Lung (tissue), 12 donors: ENCODE data around the gene MAP1LC3B2. TPM values are rescaled to one million over a fixed set of nuclear protein-coding genes. Genes with fewer than 3 reads are reported as not detected.

Source experiments
- ATAC-seq: fragments of 200-7000 bp; cut with Tn5 transposase; one replicate; pipeline ENCODE4 v1.9.1; 2020; ENCODE audit warnings: moderate number of reproducible peaks; ENCODE audit not compliant: insufficient read depth, low FRiP score
- DNase-seq, 3 donors: peaks; one replicate each; pipeline ENCODE4 v3.0.0-alpha.2; 2013 to 2017
- H3K27ac ChIP-seq, 2 donors: one replicate each; pipeline ENCODE4 v1.5.1; 2013; ENCODE audit warnings: mild to moderate bottlenecking in 2 of 2, moderate library complexity in 2 of 2, control low read depth in 1 of 2, inconsistent platforms in 1 of 2, low read depth in 1 of 2, low read length in 1 of 2
- H3K27me3 ChIP-seq, 3 donors: one replicate each; pipeline ENCODE4 v1.5.1; 2013; ENCODE audit warnings: low read length in 2 of 3; ENCODE audit not compliant: control insufficient read depth in 3 of 3, insufficient read depth in 3 of 3
- H3K36me3 ChIP-seq, 4 donors: one replicate each; pipeline ENCODE4 v1.5.1; 2013; ENCODE audit warnings: low read length in 4 of 4, mild to moderate bottlenecking in 1 of 4, moderate library complexity in 1 of 4; ENCODE audit not compliant: control insufficient read depth in 4 of 4, insufficient read depth in 4 of 4
- H3K4me1 ChIP-seq, 5 donors: one replicate each; pipeline ENCODE4 v1.5.1; 2013; ENCODE audit warnings: low read length in 5 of 5, mild to moderate bottlenecking in 2 of 5, moderate library complexity in 1 of 5; ENCODE audit not compliant: control insufficient read depth in 5 of 5, insufficient read depth in 5 of 5
- H3K4me3 ChIP-seq: one replicate; pipeline ENCODE4 v1.5.1; 2013; ENCODE audit warnings: mild to moderate bottlenecking, control low read depth, moderate library complexity
- H3K9ac ChIP-seq, 2 donors: one replicate each; pipeline ENCODE4 v1.5.1; 2013; ENCODE audit warnings: low read length in 2 of 2, control low read depth in 1 of 2; ENCODE audit not compliant: insufficient read depth in 1 of 2
- H3K9me3 ChIP-seq, 4 donors: one replicate each; pipeline ENCODE4 v1.5.1; 2013; ENCODE audit warnings: low read length in 3 of 4, mild to moderate bottlenecking in 1 of 4, moderate library complexity in 1 of 4; ENCODE audit not compliant: control insufficient read depth in 4 of 4, insufficient read depth in 3 of 4
- CTCF ChIP-seq: IDR thresholded peaks from 2 replicates; pipeline ENCODE4 v1.5.1; 2012; ENCODE audit warnings: mild to moderate bottlenecking; ENCODE audit errors: control extremely low read depth, extremely low read depth
- WGBS, 2 donors: extraction: QIAGEN DNeasy Blood & Tissue Kit; methylation state at CpG; one replicate each; pipeline ENCODE4 v1.1.7; 2013; 5-methylcytosine and 5-hydroxymethylcytosine counted together
- polyA plus RNA-seq, 2 donors: library from polyadenylated mRNA; stranded (reverse); fragments of 200-250 nt; gene quantifications; one replicate each; pipeline ENCODE4 v1.2.1, GENCODE V29; 2013
- total RNA-seq, 2 donors: library from RNA; depleted of rRNA in 1 of 2; stranded (reverse); fragments of >200 nt in 1 of 2; gene quantifications; one replicate each; pipeline ENCODE4 v1.2.1, GENCODE V29; 2014 to 2021
- donor health status: control.
- donor health status: control.
- donor health status: Bipolar disorder and iron deficiency.
- donor health status: healthy.
- donor health status: DM: yes; HTN: yes; CAD: no.

The MAP1LC3B2 gene
- total and polyA plus RNA-seq, 4 donors, result 1.1 to 2.2 (median 2.0) TPM; not detected in 1

GRCh38 chr12:116520801-116521471 lies 38.2 kb upstream of the MAP1LC3B2 start:
- Histone ChIP-seq H3K4me3 (no peak overlapping the region), H3K27me3 (no peaks in the 10 kb centered on the region), H3K9me3 (no peaks in the 10 kb centered on the region), H3K4me1 (peaks cover 0 to 9% (median 3%) of the 10 kb centered on the region in 5 donors), H3K36me3 (no peaks in the 10 kb centered on the region), H3K27ac (no peak overlapping the region), H3K9ac (no peak overlapping the region)
- TF ChIP-seq CTCF, result no peak
- DNase-seq, result peak in 2 of 3 donors; percentile 52 to 56
- no peak for ATAC-seq
- WGBS, 2 donors, result 62 to 63% methylated on average over 15 of the region's 15 CpGs

GRCh38 chr12:116524311-116524710 lies 34.9 kb upstream of the MAP1LC3B2 start:
- DNase-seq (no peak), ATAC-seq (no peak)
- H3K9ac ChIP-seq, result no peak overlapping the region
- H3K36me3 ChIP-seq, result no peaks in the 10 kb centered on the region
- H3K4me3 ChIP-seq, result no peak overlapping the region
- no peaks in the 10 kb centered on the region for H3K9me3 ChIP-seq
- WGBS, 2 donors, result 86 to 88% methylated on average over 10 of the region's 10 CpGs
- no peak for TF ChIP-seq CTCF
- H3K27ac ChIP-seq, result no peak overlapping the region
- peaks cover 0 to 11% (median 6%) of the 10 kb centered on the region in 5 donors for H3K4me1 ChIP-seq
- peaks cover 0 to 3% (median 0%) of the 10 kb centered on the region in 3 donors for H3K27me3 ChIP-seq

- WGBS, 2 donors, result 60 to 73% methylated on average over 4 of the region's 4 CpGs
- Histone ChIP-seq H3K4me3 (no peak overlapping the region), H3K27ac (no peak overlapping the region), H3K36me3 (no peaks in the 10 kb centered on the region), H3K27me3 (peaks cover 0 to 3% (median 0%) of the 10 kb centered on the region in 3 donors), H3K9me3 (no peaks in the 10 kb centered on the region), H3K4me1 (peaks cover 0 to 11% (median 6%) of the 10 kb centered on the region in 5 donors), H3K9ac (no peak overlapping the region)
- ATAC-seq (no peak), DNase-seq (peak in 1 of 3 donors; percentile 23)
- TF ChIP-seq CTCF, result no peak
Measured at GRCh38 chr12:116524964-116525379, 34.2 kb upstream of the MAP1LC3B2 start.
